ENCODE measurements around the gene KRTAP5-11.
"Not testable (repeated sequence)": the region's sequence is repeated elsewhere in the genome, so short reads cannot be mapped to it uniquely, and the experiment has no call there.

The KRTAP5-11 gene, protein sequence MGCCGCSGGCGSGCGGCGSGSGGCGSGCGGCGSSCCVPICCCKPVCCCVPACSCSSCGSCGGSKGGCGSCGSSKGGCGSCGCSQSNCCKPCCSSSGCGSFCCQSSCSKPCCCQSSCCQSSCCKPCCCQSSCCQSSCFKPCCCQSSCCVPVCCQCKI

DNA sequence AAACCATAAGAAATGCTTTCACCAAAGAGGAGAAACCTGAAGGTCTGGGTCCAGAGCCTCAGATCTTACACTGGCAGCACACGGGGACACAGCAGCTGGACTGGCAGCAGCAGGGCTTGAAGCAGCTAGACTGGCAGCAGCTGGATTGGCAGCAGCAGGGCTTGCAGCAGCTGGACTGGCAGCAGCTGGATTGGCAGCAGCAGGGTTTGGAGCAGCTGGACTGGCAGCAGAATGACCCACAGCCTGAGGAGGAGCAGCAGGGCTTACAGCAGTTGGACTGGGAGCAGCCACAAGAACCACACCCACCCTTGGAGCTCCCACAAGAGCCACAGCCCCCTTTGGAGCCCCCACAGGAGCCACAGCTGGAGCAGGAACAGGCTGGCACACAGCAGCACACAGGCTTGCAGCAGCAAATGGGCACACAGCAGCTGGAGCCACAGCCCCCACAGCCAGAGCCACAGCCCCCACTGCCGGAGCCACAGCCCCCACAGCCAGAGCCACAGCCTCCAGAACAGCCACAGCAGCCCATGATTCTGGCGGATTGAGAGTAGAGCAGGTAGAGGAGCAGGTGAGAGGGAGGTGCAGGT, at the start of gene KRTAP5-11:
KRTAP5-11 (minus strand) TSS at position 567 of the 587 bp plus-strand sequence; CDS start at position 529, 38 bp downstream.
- DNase-seq, result no peak

DNA sequence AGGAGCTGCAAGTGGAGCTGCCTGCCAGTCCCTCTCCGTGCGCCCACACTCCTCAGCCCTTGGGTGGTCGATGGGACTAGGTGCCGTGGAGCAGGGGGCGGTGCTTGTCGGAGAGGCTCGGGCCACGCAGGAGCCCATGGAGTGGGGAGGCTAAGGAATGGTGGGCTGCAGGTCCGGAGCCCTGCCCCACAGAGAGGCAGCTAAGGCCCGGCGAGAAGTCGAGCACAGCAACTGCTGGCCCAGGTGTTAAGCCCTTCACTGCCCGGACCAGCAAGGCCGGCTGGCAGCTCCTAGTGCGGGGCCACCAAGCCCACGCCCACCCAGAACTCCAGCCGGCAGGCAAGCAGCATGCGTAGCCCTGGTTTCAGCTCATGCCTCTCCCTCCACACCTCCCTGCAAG, 48.9 kb upstream of the KRTAP5-11 start:
- DNase-seq, result not testable (repeated sequence)

DNA sequence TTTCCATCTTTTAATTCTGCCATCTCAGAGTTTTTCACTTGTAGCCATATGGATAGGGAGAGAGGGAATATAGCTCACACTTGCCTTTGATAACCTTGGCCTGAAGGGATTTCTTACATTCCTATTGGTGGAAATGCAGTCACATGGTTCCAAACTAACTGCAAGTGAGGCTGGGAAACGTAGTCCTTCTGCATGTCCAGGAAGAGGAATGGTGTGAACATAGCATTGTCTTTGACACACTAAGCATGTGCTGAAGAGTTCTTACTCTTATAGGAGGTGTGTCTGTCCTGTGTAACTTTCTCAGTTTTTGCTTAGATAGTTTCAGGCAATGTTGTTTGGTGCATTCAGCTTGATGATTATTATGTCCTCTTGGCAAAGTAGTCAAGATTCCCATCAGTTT, 47.4 kb upstream of the KRTAP5-11 start:
- peak; percentile 21 for DNase-seq

DNA sequence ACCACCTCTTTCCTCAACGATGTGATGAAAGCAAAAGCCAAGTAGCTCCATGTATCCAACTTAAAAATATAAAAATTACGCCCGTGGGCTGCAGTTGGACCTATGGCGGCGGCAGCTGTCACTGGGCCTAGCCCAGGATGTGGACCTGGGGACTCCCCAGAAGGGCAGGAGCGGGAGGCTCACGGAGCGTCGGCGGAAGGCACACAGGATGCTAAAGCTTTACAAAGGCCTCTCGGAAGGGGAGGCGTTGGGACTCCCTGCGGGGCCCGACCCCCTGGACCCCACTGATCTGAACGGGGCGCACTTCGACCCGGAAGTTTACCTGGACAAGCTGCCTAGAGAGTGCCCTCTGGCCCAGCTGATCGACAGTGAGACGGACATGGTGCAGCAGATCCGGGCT, 46.3 kb upstream of the KRTAP5-11 start:
- not testable (repeated sequence) for DNase-seq

DNA sequence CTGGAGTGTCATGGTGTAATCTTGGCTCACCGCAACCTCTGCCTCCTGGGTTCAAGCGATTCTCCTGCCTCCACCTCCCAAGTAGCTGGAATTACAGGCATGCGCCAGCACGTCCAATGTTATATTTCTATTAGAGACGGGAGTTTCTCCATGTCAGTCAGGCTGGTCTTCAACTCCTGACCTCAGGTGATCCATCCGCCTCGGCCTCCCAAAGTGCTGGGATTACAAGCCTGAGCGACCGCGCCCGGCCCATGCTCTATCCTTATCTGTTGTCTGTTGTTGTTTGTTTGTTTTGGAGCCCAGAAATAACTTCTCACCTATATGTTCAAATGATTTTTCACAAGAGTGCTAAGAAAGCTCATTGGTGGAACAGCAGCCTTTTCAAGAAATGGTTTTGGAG, 40.6 kb upstream of the KRTAP5-11 start:
- DNase-seq, result not testable (repeated sequence)

DNA sequence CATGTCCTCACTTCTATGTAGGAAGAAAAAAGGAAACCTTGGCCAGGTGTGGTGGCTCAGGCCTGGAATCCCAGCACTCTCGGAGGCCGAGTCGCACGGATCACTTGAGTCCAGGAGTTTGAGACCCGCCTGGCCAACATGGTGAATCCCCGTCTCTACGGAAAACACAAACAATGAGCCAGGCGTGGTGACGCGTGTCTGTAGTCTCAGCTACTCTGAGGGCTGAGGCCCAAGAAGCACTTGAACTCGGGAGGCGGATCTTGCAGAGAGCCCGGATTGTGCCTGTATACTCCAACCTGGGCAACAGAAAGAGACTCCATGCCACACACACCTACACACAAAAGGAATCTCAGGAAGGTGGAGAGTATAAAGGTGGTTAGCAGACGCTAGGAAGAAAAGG, 39.9 kb upstream of the KRTAP5-11 start:
- DNase-seq, result not testable (repeated sequence)

DNA sequence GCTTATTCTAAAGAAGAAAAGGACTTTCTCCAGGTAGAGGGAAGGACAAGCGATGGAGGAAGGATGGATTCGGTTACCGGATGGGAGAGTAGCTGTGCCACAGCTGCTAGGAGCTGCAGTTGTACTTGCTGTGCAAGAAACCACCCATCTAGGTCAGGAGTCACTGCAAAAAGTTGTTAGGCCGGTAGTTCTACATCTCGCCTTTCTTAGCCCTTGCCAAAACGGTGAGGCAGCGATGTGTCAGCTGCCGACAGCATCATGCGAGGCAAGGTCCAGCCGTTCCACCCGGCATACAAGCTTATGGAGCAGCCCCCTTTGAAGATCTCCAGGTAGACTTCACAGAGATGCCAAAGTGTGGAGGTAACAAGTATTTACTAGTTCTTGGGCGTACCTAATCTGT, 32.3 kb upstream of the KRTAP5-11 start:
- not testable (repeated sequence) for DNase-seq

DNA sequence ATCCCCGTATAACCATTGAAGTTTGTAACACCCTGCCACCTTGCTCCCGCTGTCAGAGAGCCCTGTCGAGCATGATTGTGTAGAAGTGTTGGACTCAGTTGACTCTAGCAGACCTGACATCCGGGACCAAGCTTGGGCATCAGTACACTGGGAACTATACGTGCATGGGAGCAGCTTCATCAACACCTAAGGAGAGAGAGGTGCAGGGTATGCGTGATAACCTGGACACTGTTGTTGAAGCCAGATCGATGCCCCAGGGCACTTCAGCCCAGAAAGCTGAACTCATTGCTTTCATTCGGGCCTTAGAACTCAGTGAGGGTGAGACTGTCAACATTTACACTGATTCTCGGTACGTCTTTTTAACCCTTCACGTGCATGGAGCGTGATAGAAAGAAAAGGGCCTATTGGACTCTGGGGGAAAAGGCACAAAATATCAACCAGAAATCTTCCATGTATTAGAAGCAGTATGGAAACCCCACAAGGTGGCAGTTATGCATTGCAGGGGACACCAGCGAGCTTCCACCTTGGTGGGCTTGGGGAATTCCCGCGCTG, 31.8 kb upstream of the KRTAP5-11 start:
- DNase-seq, result not testable (repeated sequence)

DNA sequence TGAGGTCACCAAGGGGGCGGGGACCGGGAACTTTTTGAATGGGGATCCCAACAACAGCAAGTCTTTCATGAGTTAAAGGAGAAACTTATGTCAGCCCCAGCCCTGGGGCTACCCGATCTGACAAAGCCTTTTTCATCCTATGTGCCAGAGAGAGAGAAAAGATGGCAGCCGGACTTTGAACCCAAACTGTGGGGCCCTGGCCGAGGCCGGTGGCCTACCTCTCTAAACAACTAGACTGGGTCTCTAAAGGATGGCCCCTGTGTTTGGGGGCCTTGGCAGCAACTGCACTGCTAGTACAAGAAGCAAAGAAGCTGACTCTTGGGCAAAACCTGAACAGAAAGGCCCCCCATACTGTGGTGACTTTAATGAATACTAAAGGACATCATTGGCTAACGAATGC, 31.3 kb upstream of the KRTAP5-11 start:
- not testable (repeated sequence) for DNase-seq

DNA sequence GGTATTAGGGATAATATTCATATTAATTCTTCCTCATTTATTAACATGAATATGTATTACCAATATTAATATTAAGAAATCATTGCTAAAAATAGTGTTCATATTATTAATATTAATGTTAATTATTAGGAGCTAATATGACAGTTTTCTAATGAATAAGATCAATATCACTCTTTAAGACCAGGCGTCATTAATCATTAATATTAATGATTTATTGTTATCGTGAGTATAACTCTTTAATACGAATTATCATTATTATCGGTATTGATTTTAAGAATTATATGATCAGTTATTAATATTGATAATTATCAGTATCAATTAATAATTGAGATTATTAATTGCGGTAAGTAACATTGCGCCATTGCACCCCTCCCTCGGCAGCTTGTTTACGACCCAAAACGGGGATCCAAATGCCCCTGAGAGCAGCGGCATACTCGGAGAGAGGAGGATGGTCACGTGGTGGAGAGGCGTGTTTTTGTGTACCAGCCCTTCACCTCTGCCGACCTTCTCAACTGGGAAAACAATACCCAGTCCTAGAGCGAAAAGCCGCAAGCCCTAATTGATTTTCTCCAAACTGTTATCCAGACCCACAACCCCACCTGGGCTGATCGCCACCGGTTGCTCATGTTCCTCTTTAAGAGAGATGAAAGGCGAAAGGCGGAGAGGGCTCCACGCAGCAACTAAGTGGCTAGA, 28.7 kb upstream of the KRTAP5-11 start:
- DNase-seq, result not testable (repeated sequence)

DNA sequence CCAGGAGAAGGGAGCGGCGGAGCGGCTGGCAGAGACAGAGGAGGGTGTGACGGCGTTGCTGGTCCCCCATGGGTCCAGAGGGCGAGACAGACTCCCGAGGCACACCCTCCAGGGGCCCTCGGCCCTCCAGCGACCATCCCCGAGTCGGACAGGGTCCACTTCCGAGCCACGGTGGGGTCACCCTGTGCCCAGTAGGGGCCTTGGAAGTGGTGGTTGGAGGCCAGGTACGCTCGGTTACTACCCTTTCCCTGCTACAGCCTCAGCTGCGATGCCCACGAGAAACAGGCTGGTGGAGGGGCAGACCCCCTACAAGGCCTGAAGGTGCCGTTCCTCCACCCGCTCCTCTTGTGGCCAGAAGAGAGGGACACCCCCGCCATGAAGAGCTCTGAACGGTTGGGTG, 25.6 kb upstream of the KRTAP5-11 start:
- not testable (repeated sequence) for DNase-seq

DNA sequence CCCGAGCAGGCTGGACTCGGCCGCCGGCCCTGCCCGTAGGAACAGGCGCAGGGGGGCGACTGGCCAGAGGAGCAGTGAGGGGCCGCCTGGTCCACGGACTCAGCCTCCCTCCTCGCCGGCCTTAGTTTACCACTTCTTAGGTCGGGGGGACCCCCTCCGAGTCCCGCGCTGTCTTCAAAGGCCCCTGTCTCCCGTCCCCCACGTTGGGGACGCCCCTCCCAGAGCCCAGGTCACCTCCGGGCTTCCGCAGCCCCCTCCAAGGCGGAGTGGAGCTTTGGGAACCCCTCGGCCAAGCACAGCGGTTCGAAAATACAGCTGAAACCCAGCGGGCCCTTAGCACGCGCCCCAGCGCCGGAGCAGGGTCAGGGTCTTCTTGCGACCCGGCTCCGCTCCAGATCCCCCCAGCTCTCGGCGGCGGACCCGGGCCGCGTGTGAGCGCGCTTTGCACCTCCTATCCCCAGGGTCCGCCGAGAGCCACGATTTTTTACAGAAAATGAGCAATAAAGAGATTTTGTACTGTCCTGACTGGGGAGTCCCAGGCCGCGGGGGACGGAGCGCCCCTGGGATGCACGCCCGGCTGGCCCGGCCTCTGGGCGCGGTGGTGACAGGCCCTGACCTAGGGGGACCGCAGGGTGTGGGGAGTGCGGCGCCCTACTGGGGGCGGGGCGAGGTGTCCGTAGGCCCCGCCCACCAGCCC, 25.0 kb upstream of the KRTAP5-11 start:
- not testable (repeated sequence) for DNase-seq

DNA sequence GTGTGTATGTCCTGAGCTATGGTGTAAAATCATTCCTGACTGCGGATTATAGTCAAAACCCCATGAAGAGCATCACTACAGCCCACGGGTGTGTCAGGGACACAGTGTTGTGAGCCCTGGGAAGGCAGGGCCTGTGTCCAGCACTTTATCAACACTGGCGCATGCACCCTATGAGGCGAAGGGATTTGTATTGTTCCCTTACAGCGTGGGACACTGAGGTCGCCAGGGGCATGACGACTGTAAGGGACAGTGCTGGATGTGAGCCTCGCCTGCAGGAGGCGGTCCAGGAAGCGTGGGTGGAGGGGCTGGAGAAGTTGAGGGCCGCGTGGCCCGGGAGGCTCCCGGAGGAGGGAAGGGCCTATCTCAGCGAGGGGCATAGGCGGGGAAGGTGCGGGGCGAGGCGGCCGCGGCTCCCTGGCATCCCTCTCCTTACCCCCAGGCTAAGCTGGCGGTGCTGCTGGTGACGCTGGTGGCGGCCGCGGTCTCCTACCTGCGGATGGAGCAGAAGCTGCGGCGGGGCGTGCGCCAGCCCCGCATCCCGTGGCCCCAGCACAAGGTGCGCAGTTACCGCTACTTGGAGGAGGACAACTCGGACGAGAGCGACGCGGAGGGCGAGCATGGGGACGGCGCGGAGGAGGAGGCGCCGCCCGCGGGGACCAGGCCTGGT, 24.3 kb upstream of the KRTAP5-11 start:
- not testable (repeated sequence) for DNase-seq

DNA sequence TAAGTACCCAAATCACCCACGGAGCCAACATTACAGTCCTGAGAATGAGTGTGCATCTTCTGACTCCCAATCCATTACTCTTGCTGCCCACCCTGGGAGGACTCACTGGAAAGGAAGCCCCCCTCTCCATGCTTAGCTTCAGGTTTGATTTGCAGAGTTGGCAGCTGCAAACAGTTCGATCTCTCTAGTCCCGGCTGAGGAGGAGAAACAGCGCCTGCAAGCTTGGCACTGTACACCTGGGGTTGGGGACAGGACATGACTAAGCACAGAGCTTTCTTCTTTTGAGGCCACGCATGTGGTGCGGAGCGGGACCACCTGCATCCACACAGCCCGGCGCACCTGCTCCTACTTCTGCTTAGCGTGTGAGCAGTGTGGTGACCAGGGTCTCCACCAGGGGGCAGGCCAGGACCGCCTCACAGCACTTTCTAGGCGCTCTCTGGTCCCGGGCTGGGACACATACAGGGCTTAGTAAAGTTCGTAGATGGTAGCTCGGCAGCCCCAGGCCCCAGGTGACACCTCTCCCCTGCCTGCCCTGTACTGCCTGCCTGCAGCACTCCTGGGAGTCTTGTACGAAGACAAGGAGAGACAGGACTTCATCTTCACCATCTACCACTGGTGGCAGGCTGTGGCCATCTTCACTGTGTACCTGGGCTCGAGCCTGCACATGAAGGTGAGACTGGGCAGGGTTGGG, 22.3 kb upstream of the KRTAP5-11 start:
- not testable (repeated sequence) for DNase-seq

DNA sequence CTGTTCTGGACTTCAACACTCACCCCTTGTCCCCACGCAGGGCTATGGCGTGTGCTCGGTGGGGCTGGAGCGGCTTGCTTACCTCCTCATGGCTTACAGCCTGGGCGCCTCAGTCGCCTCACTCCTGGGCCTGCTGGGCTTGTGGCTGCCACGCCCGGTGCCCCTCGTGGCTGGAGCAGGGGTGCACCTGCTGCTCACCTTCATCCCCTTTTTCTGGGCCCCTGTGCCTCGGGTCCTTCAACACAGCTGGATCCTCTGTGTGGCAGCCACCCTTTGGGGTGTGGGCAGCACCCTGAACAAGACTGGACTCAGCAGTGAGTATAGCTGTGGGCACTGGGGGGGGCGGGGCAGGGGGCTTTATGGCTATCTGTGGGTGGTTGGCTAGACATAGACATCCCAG, 20.5 kb upstream of the KRTAP5-11 start:
- DNase-seq, result not testable (repeated sequence)

DNA sequence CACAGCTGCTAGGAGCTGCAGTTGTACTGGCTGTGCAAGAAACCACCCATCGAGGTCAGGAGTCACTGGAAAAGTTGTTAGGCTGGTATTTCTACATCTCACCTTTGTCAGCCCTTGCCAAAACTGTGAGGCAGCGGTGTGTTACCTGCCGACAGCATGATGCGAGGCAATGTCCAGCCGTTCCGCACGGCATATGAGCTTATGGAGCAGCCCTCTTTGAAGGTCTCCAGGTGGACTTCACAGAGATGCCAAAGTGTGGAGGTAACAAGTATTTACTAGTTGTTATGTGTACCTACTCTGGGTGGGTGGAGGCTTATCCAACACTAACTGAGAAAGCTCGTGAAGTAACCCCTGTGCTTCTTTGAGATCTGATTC, 6.9 kb upstream of the KRTAP5-11 start:
- not testable (repeated sequence) for DNase-seq

DNA sequence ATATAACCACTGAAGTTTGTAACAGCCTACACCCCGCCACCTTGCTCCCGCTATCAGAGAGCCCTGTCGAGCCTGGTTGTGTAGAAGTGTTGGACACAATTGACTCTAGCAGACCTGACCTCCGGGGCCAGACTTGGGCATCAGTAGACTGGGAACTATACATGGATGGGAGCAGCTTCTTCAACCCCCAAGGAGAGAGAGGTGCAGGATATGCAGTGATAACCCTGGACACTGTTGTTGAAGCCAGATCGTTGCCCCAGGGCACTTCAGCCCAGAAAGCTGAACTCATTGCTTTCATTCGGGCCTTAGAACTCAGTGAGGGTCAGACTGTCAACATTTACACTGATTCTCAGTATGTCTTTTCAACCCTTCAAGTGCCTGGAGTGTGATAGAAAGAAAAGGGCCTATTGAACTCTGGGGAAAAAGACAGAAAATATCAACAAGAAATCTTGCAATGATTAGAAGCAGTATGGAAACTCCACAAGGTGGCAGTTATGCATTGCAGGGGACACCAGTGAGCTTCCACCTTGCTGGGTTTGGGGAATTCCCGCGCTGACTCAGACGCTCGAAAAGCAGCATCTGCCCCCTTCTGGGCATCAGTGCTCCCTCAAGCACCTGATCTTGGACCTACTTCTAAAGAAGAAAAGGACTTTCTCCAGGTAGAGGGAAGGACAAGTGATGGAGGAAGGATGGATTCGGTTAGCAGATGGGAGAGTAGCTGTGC, 6.3 kb upstream of the KRTAP5-11 start:
- not testable (repeated sequence) for DNase-seq

DNA sequence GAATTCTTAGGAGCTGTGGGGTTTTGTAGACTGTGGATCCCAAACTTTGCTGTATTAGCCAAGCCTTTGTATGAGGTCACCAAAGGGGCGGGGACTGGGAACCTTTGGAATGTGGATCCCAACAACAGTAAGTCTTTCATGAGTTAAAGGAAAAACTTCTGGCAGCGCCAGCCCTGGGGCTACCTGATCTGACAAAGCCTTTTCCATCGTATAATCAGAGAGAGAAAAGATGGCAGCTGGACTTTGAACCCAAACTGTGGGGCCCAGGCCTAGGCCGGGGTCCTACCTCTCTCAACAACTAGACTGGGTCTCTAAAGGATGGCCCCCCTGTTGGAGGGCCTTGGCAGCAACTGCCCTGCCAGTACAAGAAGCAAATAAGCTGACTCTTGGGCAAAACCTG, 5.6 kb upstream of the KRTAP5-11 start:
- not testable (repeated sequence) for DNase-seq

DNA sequence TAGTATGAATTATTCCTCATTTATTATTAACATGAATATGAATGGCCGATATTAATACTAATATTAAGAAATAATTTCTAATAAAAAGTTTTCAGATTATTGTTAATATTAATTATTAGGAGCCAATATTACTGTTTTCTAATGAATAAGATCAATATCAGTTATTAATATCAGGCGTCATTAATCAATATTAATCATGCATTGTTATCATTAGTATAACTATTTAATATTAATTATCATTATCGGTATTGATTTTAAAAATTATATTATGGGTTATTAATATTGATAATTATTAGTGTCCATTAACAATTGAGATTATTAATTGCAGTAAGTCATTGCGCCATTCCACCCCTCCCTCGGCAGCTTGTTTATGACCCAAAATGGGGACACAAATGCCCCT, 3.0 kb upstream of the KRTAP5-11 start:
- not testable (repeated sequence) for DNase-seq

DNA sequence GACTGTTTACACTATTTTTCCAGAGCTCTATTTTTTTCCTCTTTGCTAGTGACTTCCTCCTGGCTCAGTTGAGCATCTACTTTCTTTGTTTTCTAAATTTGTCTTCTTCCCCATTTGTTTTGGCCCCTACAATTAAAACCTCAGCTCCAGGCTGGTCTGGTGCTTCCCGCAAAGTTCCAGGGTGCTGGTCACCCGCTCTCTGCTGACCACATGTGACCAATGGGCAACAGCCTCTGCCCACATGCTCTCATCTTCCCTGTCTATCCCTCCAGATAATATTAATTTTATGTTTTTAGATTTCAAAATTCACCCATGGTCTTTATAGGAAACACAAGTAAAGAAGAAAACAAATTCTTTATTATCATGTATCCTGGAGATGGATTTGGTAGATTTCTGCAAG, 294 bp upstream of the KRTAP5-11 start:
- DNase-seq, result not testable (repeated sequence)

DNA sequence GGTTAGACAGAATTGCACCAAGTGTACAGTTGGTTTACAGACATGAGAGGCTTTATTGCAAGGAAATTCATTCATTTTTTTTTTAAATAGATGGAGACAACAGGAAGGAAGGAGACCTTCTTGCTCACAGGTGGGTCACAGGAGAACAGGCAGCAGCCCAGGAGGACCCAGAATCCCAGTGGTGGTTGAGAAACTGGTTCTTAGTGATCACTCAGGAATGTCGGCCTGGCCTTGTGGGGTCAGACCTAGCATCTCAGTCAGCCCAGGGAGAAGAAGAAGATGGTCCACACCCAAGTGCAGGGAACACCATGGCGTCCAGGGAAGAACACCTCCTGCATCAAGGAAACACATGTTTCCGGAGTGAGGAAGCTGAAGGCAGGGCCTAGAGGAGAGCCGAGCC, 849 bp downstream of the KRTAP5-11 start:
- no peak for DNase-seq
